Mesendoderm (in vitro differentiated cells): ENCODE data around the gene DNA2.

Source experiments
- DNase-seq: peaks from one replicate; pipeline ENCODE4 v3.0.0; 2013
- H2AK5ac ChIP-seq: 2 replicates; pipeline ENCODE4 v1.6.1; 2013; ENCODE audit warnings: low read length, inconsistent platforms
- H2BK120ac ChIP-seq: 2 replicates; pipeline ENCODE4 v1.6.1; 2013; ENCODE audit warnings: low read depth, mild to moderate bottlenecking, low read length, moderate library complexity, mixed read lengths
- H2BK15ac ChIP-seq: replicated peaks from 2 replicates; pipeline ENCODE4 v1.6.1; 2013; ENCODE audit warnings: low read depth, mild to moderate bottlenecking, moderate library complexity
- H2BK5ac ChIP-seq: 2 replicates; pipeline ENCODE4 v1.6.1; 2013; ENCODE audit warnings: low read length, inconsistent platforms
- H3K18ac ChIP-seq: 2 replicates; pipeline ENCODE4 v1.6.1; 2013; ENCODE audit warnings: mild to moderate bottlenecking, low read length, mixed read lengths
- H3K23ac ChIP-seq: one replicate; pipeline ENCODE4 v1.6.1; 2013; ENCODE audit warnings: low read length
- H3K27ac ChIP-seq: 2 replicates; pipeline ENCODE4 v1.5.1; 2013; ENCODE audit warnings: low read depth, mild to moderate bottlenecking, inconsistent platforms, low read length, moderate library complexity
- H3K27me3 ChIP-seq: 2 replicates; pipeline ENCODE4 v1.6.1; 2013; ENCODE audit warnings: low read length, control low read depth, mild to moderate bottlenecking, inconsistent platforms; ENCODE audit not compliant: insufficient read depth, poor library complexity
- H3K36me3 ChIP-seq: 2 replicates; pipeline ENCODE4 v1.6.1; 2013; ENCODE audit warnings: low read length, inconsistent platforms; ENCODE audit not compliant: control insufficient read depth, insufficient read depth
- H3K4ac ChIP-seq: one replicate; pipeline ENCODE4 v1.6.1; 2013; ENCODE audit warnings: low read depth, mild to moderate bottlenecking, low read length, moderate library complexity
- H3K4me1 ChIP-seq: 2 replicates; pipeline ENCODE4 v1.6.1; 2013; ENCODE audit warnings: low read depth, low read length, inconsistent platforms; ENCODE audit not compliant: control insufficient read depth
- H3K4me2 ChIP-seq: 2 replicates; pipeline ENCODE4 v1.6.1; 2013; ENCODE audit warnings: low read length
- H3K4me3 ChIP-seq: 2 replicates; pipeline ENCODE4 v1.5.1; 2013; ENCODE audit warnings: mild to moderate bottlenecking, low read length
- H3K56ac ChIP-seq: one replicate; pipeline ENCODE4 v1.6.1; 2013; ENCODE audit warnings: low read length
- H3K79me1 ChIP-seq: 2 replicates; pipeline ENCODE4 v1.6.1; 2013; ENCODE audit warnings: low read length, inconsistent platforms
- H3K79me2 ChIP-seq: 2 replicates; pipeline ENCODE4 v1.6.1; 2013; ENCODE audit warnings: mild to moderate bottlenecking, low read length; ENCODE audit not compliant: control insufficient read depth, insufficient read depth
- H3K9ac ChIP-seq: 2 replicates; pipeline ENCODE4 v1.6.1; 2013; ENCODE audit warnings: low read length, inconsistent platforms
- H4K5ac ChIP-seq: one replicate; pipeline ENCODE4 v1.6.1; 2013; ENCODE audit warnings: low read length
- H4K8ac ChIP-seq: one replicate; pipeline ENCODE4 v1.6.1; 2013; ENCODE audit warnings: low read depth, mild to moderate bottlenecking, control low read depth, low read length, moderate library complexity
- WGBS: extraction: QIAGEN DNeasy Blood & Tissue Kit; methylation state at CpG from one replicate; pipeline ENCODE4 v1.1.7; 2013; ENCODE audit warnings: low lambda C conversion rate, missing lambda C conversion rate; ENCODE audit not compliant: insufficient coverage; ENCODE audit errors: extremely low coverage; 5-methylcytosine and 5-hydroxymethylcytosine counted together

Gene DNA2

DNA sequence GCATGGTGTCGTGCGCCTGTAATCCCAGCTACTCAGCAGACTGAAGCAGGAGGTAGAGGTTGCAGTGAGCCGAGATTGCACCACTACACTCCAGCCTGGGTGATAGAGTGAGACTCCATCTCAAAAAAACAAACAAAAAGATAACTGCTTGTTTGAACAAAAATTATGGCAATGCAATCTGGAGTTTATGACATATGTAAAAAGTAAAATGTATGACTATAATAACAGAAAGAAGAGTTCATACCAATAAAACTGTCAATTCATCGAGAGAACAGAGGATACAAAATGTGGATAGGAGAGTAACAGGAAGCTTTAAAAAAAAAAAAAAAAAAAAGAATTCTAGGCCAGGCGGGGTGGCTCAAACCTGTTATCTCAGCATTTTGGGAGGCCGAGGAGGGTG, 36.3 kb upstream of the DNA2 start:
- no peaks in the 10 kb centered on the region for H3K4me1 ChIP-seq
- no peak overlapping the region for H4K5ac ChIP-seq
- DNase-seq = no peak
- H3K9ac ChIP-seq = no peak overlapping the region
- H3K18ac ChIP-seq = no peak overlapping the region
- no peak overlapping the region for H3K4me3 ChIP-seq
- no peak overlapping the region for H2AK5ac ChIP-seq
- H3K79me2 ChIP-seq = no peaks in the 10 kb centered on the region
- no peak overlapping the region for H2BK5ac ChIP-seq
- H3K79me1 ChIP-seq = no peaks in the 10 kb centered on the region
- no peaks in the 10 kb centered on the region for H3K27me3 ChIP-seq
- H3K27ac ChIP-seq = no peak overlapping the region
- no peak overlapping the region for H3K56ac ChIP-seq
- no peak overlapping the region for H2BK120ac ChIP-seq
- H4K8ac ChIP-seq = no peak overlapping the region
- no CpG with 5 or more reads among the region's 6 CpGs for WGBS
- H3K36me3 ChIP-seq = no peaks in the 10 kb centered on the region
- no peak overlapping the region for H3K4me2 ChIP-seq
- H3K23ac ChIP-seq = no peak overlapping the region
- H3K4ac ChIP-seq = no peak overlapping the region
- H2BK15ac ChIP-seq = no peak overlapping the region

DNA sequence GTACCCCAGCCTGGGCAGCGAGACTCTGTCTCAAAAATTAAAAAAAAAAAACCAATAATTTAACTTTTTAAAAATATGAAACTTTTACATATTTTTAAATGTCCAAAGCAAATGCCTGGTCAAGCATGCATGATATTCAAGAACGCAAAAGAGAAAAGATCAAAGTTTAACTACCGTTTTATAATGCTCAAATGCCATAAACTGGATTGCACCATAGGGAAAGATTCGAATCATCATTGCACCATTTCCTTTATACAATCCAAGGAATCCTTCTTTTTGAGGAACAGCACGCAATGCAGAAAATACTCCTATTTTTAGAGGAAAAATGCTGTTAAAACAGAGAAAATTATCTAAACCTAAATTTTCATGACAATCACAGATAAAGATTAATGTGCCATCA, 34.6 kb upstream of the DNA2 start:
- H3K27ac ChIP-seq = no peak overlapping the region
- no peaks in the 10 kb centered on the region for H3K36me3 ChIP-seq
- H3K4me1 ChIP-seq = no peaks in the 10 kb centered on the region
- H3K4me3 ChIP-seq = no peak overlapping the region
- no peaks in the 10 kb centered on the region for H3K79me1 ChIP-seq
- H3K27me3 ChIP-seq = no peaks in the 10 kb centered on the region
- WGBS = no CpG with 5 or more reads among the region's 5 CpGs
- no peak overlapping the region for H3K56ac ChIP-seq
- H3K79me2 ChIP-seq = no peaks in the 10 kb centered on the region
- H4K5ac ChIP-seq = no peak overlapping the region
- H3K4me2 ChIP-seq = no peak overlapping the region
- no peak overlapping the region for H2BK5ac ChIP-seq
- no peak overlapping the region for H3K23ac ChIP-seq
- H3K9ac ChIP-seq = no peak overlapping the region
- no peak overlapping the region for H2BK15ac ChIP-seq
- no peak overlapping the region for H2BK120ac ChIP-seq
- H4K8ac ChIP-seq = no peak overlapping the region
- H2AK5ac ChIP-seq = no peak overlapping the region
- no peak for DNase-seq
- no peak overlapping the region for H3K4ac ChIP-seq
- no peak overlapping the region for H3K18ac ChIP-seq

- Histone ChIP-seq H3K9ac (no peak overlapping the region), H3K4ac (no peak overlapping the region), H3K27me3 (no peaks in the 10 kb centered on the region), H2BK120ac (no peak overlapping the region), H3K79me1 (no peaks in the 10 kb centered on the region), H3K4me3 (no peak overlapping the region), H2BK5ac (no peak overlapping the region), H3K18ac (no peak overlapping the region), H3K27ac (no peak overlapping the region), H3K4me2 (no peak overlapping the region), H4K5ac (no peak overlapping the region), H3K36me3 (no peaks in the 10 kb centered on the region), H2AK5ac (no peak overlapping the region), H3K23ac (no peak overlapping the region), H2BK15ac (no peak overlapping the region), H3K4me1 (no peaks in the 10 kb centered on the region), H3K79me2 (no peaks in the 10 kb centered on the region), H3K56ac (no peak overlapping the region), H4K8ac (no peak overlapping the region)
- DNase-seq = no peak
- no CpG with 5 or more reads among the region's 1 CpG for WGBS
Measured at GRCh38 chr10:68502846-68503245, 31.1 kb upstream of the DNA2 start.

DNA sequence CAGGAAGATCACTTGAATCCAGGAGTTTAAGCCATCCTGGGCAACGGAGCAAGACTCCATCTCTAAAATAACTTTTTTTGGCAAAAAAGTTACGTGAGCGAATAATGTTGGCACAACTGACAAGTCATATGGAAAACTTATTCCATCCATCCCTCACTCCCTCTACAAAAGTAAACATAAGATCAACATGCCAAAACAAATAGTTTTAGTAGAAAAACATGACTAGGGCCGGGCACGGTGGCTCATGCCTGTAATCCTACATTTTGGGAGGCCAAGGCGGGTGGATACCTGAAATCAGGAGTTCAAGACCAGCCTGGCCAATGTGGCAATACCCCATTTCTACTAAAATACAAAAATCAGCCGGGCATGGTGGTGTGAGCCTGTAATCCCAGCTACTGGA, 29.9 kb upstream of the DNA2 start:
- no peak overlapping the region for H3K27ac ChIP-seq
- no peak overlapping the region for H3K4me3 ChIP-seq
- no peak overlapping the region for H4K8ac ChIP-seq
- H3K79me1 ChIP-seq = no peaks in the 10 kb centered on the region
- no peaks in the 10 kb centered on the region for H3K4me1 ChIP-seq
- H3K56ac ChIP-seq = no peak overlapping the region
- no peak overlapping the region for H2BK15ac ChIP-seq
- no peak overlapping the region for H3K9ac ChIP-seq
- H3K36me3 ChIP-seq = no peaks in the 10 kb centered on the region
- H3K27me3 ChIP-seq = no peaks in the 10 kb centered on the region
- H2BK120ac ChIP-seq = no peak overlapping the region
- DNase-seq = no peak
- H3K79me2 ChIP-seq = no peaks in the 10 kb centered on the region
- H3K23ac ChIP-seq = no peak overlapping the region
- H2BK5ac ChIP-seq = no peak overlapping the region
- WGBS = no CpG with 5 or more reads among the region's 7 CpGs
- H3K4ac ChIP-seq = no peak overlapping the region
- H2AK5ac ChIP-seq = no peak overlapping the region
- no peak overlapping the region for H3K18ac ChIP-seq
- H4K5ac ChIP-seq = no peak overlapping the region
- no peak overlapping the region for H3K4me2 ChIP-seq

GRCh38 chr10:68499544-68499943, 27.8 kb upstream of the DNA2 start:
- H3K9ac ChIP-seq = no peak overlapping the region

DNA sequence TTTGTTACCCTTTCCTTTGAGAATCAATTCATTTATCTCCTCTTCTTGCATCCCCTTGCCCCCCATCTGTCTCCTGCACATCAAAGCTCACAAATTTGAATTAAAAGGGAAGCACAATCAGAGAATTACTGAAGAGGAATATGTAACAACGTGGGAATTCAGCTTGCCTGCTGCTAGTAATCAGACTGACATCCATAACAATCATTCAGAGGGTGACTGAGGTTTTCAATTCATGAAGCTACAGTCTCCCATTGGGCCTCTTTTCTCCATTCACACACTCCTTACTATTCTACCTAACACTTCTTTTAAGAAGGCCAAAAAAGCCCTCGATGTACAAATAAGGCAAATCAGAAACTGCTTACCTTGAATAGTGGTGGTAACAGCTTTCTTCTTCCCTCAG, 24.3 kb upstream of the DNA2 start:
- Histone ChIP-seq H2BK15ac (no peak overlapping the region), H3K4ac (no peak overlapping the region), H3K36me3 (no peaks in the 10 kb centered on the region), H3K23ac (no peak overlapping the region), H4K5ac (no peak overlapping the region), H4K8ac (no peak overlapping the region), H3K18ac (no peak overlapping the region), H2BK5ac (no peak overlapping the region), H3K56ac (no peak overlapping the region), H3K27ac (no peak overlapping the region), H3K4me3 (no peak overlapping the region), H3K4me2 (no peak overlapping the region), H2AK5ac (no peak overlapping the region), H3K9ac (no peak overlapping the region), H2BK120ac (no peak overlapping the region), H3K27me3 (no peaks in the 10 kb centered on the region), H3K79me2 (no peaks in the 10 kb centered on the region), H3K79me1 (no peaks in the 10 kb centered on the region), H3K4me1 (no peaks in the 10 kb centered on the region)
- WGBS = no CpG with 5 or more reads among the region's 2 CpGs
- no peak for DNase-seq

More at GRCh38 chr10:68499544-68499943, 27.8 kb upstream of the DNA2 start:
- Histone ChIP-seq H3K79me1 (no peaks in the 10 kb centered on the region), H3K4ac (no peak overlapping the region), H3K4me2 (no peak overlapping the region), H4K5ac (no peak overlapping the region), H3K27ac (no peak overlapping the region), H2AK5ac (no peak overlapping the region), H3K23ac (no peak overlapping the region), H4K8ac (no peak overlapping the region), H3K27me3 (no peaks in the 10 kb centered on the region), H3K4me1 (no peaks in the 10 kb centered on the region), H2BK5ac (no peak overlapping the region), H3K79me2 (no peaks in the 10 kb centered on the region), H3K36me3 (no peaks in the 10 kb centered on the region), H3K4me3 (no peak overlapping the region), H3K18ac (no peak overlapping the region), H2BK120ac (no peak overlapping the region), H2BK15ac (no peak overlapping the region), H3K56ac (no peak overlapping the region)
- DNase-seq = no peak
- WGBS = no CpG with 5 or more reads among the region's 6 CpGs
